ENCODE data around the gene STAG3. TPM values are rescaled to one million over a fixed set of nuclear protein-coding genes. Genes with fewer than 3 reads are reported as not detected.
A peak's percentile ranks its signal among the peaks of the same experiment; 100 is the strongest.

The STAG3 gene
- total and polyA plus RNA-seq, 9 of the 15 experiments (the other 6 are each of a cell fraction or from before 2014, with no cell fraction given) = 0.54 to 2.5 (median 1.7) TPM

GRCh38 chr7:100190048-100190711, 12.5 kb downstream of the STAG3 start (continued):
- TF ChIP-seq TOE1 (IDR thresholded peaks at IDR 0.05; ENCODE audit: borderline replicate concordance) = no peak
- no peak for TF ChIP-seq TOE1 (CRISPR knock-in tag; IDR thresholded peaks at IDR 0.05; ENCODE audit: borderline replicate concordance, low read depth)
- TF ChIP-seq NFE2 (IDR thresholded peaks at IDR 0.05; ENCODE audit: low read depth) = no peak
- 0 out of 2 replicates have a peak, but pooled peaks have one; percentile 45 for TF ChIP-seq ZNF76 (CRISPR knock-in tag; IDR thresholded peaks at IDR 0.05; ENCODE audit: borderline replicate concordance)
- TF ChIP-seq ZEB2 (IDR thresholded peaks at IDR 0.05) = 0 out of 2 replicates have a peak, but pooled peaks have one; percentile 20
- TF ChIP-seq BMI1 (IDR thresholded peaks at IDR 0.05; ENCODE audit: low read length) = no peak
- TF ChIP-seq EP300 (IDR thresholded peaks at IDR 0.05; ENCODE audit: low read length) = peak; percentile 57; the same call in 1 of the 2 replicates
- TF ChIP-seq SMARCA5 (IDR thresholded peaks at IDR 0.05) = 0 out of 2 replicates have a peak, but pooled peaks have one; percentile 62
- TF ChIP-seq, protein P1, sequence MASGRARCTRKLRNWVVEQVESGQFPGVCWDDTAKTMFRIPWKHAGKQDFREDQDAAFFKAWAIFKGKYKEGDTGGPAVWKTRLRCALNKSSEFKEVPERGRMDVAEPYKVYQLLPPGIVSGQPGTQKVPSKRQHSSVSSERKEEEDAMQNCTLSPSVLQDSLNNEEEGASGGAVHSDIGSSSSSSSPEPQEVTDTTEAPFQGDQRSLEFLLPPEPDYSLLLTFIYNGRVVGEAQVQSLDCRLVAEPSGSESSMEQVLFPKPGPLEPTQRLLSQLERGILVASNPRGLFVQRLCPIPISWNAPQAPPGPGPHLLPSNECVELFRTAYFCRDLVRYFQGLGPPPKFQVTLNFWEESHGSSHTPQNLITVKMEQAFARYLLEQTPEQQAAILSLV (tag; IDR thresholded peaks at IDR 0.05) = peak; percentile 41; the same call in 1 of the 2 replicates
- no peak for TF ChIP-seq ZNF311 (CRISPR knock-in tag; IDR thresholded peaks at IDR 0.05)
- no peak for TF ChIP-seq GABPB2 (CRISPR knock-in tag; conservative IDR thresholded peaks at IDR 0.05)
- no peak for TF ChIP-seq ETV5 (CRISPR knock-in tag; IDR thresholded peaks at IDR 0.05; ENCODE audit: low read depth)
- TF ChIP-seq NFRKB (IDR thresholded peaks at IDR 0.05; ENCODE audit: low read depth) = peak; percentile 65; the same call in 1 of the 2 replicates
- TF ChIP-seq RBM34 (IDR thresholded peaks at IDR 0.05; ENCODE audit: borderline replicate concordance, insufficient read depth, low read length) = no peak
- peak; percentile 83 for TF ChIP-seq CEBPB (tag; IDR thresholded peaks at IDR 0.05)
- TF ChIP-seq ZNF212 (CRISPR knock-in tag; IDR thresholded peaks at IDR 0.05) = no peak
- peak in 1 of 2 experiments; percentile 57; a peak in 1 of 4 replicates for TF ChIP-seq TEAD1 (CRISPR knock-in tag; IDR thresholded peaks at IDR 0.05)

Measured in K562 (cell line).